Uterus (tissue), 4 donors: ENCODE data around the gene OR8S1. TPM values are rescaled to one million over a fixed set of nuclear protein-coding genes. Genes with fewer than 3 reads are reported as not detected.

Source experiments
- DNase-seq, 2 donors: peaks; one replicate each; pipeline ENCODE4 v3.0.0-alpha.2; 2019 to 2020
- H3K27ac ChIP-seq, 2 donors: fragments of 200-600 bp; sonication (generic); 1 replicate in 1 of 2; 2 replicates in 1 of 2; pipeline ENCODE4 v1.5.1; 2016 to 2018
- H3K27me3 ChIP-seq, 2 donors: fragments of 200-600 bp; sonication (generic); one replicate each; pipeline ENCODE4 v1.5.1; 2018 to 2019; ENCODE audit warnings: control low read depth in 1 of 2
- H3K36me3 ChIP-seq, 2 donors: fragments of 200-600 bp; sonication (generic); one replicate each; pipeline ENCODE4 v1.5.1; 2019; ENCODE audit warnings: control low read depth in 1 of 2
- H3K4me1 ChIP-seq, 2 donors: fragments of 200-600 bp; sonication (generic); one replicate each; pipeline ENCODE4 v1.5.1; 2018 to 2019; ENCODE audit warnings: control low read depth in 1 of 2
- H3K4me3 ChIP-seq, 2 donors: fragments of 200-600 bp; sonication (generic); 1 replicate in 1 of 2; 2 replicates in 1 of 2; pipeline ENCODE4 v1.5.1; 2018 to 2019; ENCODE audit warnings: mild to moderate bottlenecking in 1 of 2
- H3K9me3 ChIP-seq, 2 donors: fragments of 200-600 bp; sonication (generic); one replicate each; pipeline ENCODE4 v1.5.1; 2019; ENCODE audit warnings: control low read depth in 1 of 2
- CTCF ChIP-seq, 4 experiments: fragments of 200-600 bp in 2 of 4; fragments of 450-650 bp in 2 of 4; sonication (generic) in 2 of 4; IDR thresholded peaks; one replicate each; pipeline ENCODE4 v1.5.1; 2016 to 2019; ENCODE audit warnings: antibody characterized with exemption in 4 of 4, mild to moderate bottlenecking in 2 of 4, moderate library complexity in 1 of 4
- POLR2A ChIP-seq, 2 donors: fragments of 450-650 bp; IDR thresholded peaks; one replicate each; pipeline ENCODE4 v1.6.1; 2016; ENCODE audit warnings: antibody characterized with exemption in 2 of 2, mild to moderate bottlenecking in 1 of 2, moderate library complexity in 1 of 2
- intact Hi-C: fragments of 100-400 bp; cut with DNase I; formaldehyde crosslinking; loops from one replicate; pipeline ENCODE4 v1.15.1; 2023; ENCODE audit warnings: low total_unique reads
- total RNA-seq, 4 donors: library from RNA; depleted of rRNA in 3 of 4; stranded (reverse); fragments of >200 nt in 3 of 4; gene quantifications; one replicate each; pipeline versions ENCODE4 v1.1.0 to v1.2.4, GENCODE V29; 2014 to 2023
- donor health status: DM: yes; HTN: yes; CAD: no.

The OR8S1 gene
- total RNA-seq, result not detected

GRCh38 chr12:48525332-48525731 lies at the start of gene OR8S1:
TSS of gene OR8S1 (plus strand) at chr12:48525632. CDS start at chr12:48525632, 0 bp downstream.
- H3K4me1 ChIP-seq, result no peaks in the 10 kb centered on the region
- no peak for DNase-seq
- H3K36me3 ChIP-seq, result no peaks in the 10 kb centered on the region
- H3K27me3 ChIP-seq, result no peaks in the 10 kb centered on the region
- no peak within 1 kb of the TSS for H3K27ac ChIP-seq
- TF ChIP-seq CTCF (IDR thresholded peaks at IDR 0.05) (no peak), POLR2A (IDR thresholded peaks at IDR 0.05) (no peak)
- no peak within 1 kb of the TSS for H3K4me3 ChIP-seq
- intact Hi-C loops, result no loop called here
- H3K9me3 ChIP-seq, result no peaks in the 10 kb centered on the region

GRCh38 chr12:48482198-48482597 lies 43.2 kb upstream of the OR8S1 start, which contains the start of gene C12orf54:
TSS of gene C12orf54 (plus strand) at chr12:48482498. CDS start at chr12:48483297, 799 bp downstream.
- H3K27ac ChIP-seq, result no peak within 1 kb of the TSS
- DNase-seq, result no peak

GRCh38 chr12:48482930-48483329 lies 42.5 kb upstream of the OR8S1 start:
- Histone ChIP-seq H3K27me3 (no peaks in the 10 kb centered on the region), H3K27ac (no peak overlapping the region), H3K4me3 (no peak overlapping the region), H3K4me1 (no peaks in the 10 kb centered on the region), H3K9me3 (no peaks in the 10 kb centered on the region), H3K36me3 (no peaks in the 10 kb centered on the region)
- intact Hi-C loops, result no loop called here
- no peak for DNase-seq
- TF ChIP-seq POLR2A (IDR thresholded peaks at IDR 0.05) (no peak), CTCF (IDR thresholded peaks at IDR 0.05) (no peak)

More at GRCh38 chr12:48482198-48482597, 43.2 kb upstream of the OR8S1 start, which contains the start of gene C12orf54:
- intact Hi-C loops, result no loop called here
- TF ChIP-seq CTCF (IDR thresholded peaks at IDR 0.05) (no peak), POLR2A (IDR thresholded peaks at IDR 0.05) (no peak)
- no peaks in the 10 kb centered on the region for H3K36me3 ChIP-seq
- H3K9me3 ChIP-seq, result no peaks in the 10 kb centered on the region
- H3K4me3 ChIP-seq, result no peak within 1 kb of the TSS
- H3K27me3 ChIP-seq, result no peaks in the 10 kb centered on the region
- H3K4me1 ChIP-seq, result no peaks in the 10 kb centered on the region

GRCh38 chr12:48486261-48486660 lies 39.2 kb upstream of the OR8S1 start:
- Histone ChIP-seq H3K9me3 (no peaks in the 10 kb centered on the region), H3K27ac (no peak overlapping the region), H3K27me3 (no peaks in the 10 kb centered on the region), H3K4me1 (no peaks in the 10 kb centered on the region), H3K4me3 (no peak overlapping the region), H3K36me3 (no peaks in the 10 kb centered on the region)
- intact Hi-C loops, result no loop called here
- DNase-seq, result no peak
- TF ChIP-seq POLR2A (IDR thresholded peaks at IDR 0.05) (no peak), CTCF (IDR thresholded peaks at IDR 0.05) (no peak)

GRCh38 chr12:48486679-48487078 lies 38.8 kb upstream of the OR8S1 start:
- no peak for TF ChIP-seq CTCF (IDR thresholded peaks at IDR 0.05)
- TF ChIP-seq POLR2A (IDR thresholded peaks at IDR 0.05), result no peak
- H3K4me1 ChIP-seq, result no peaks in the 10 kb centered on the region
- no peaks in the 10 kb centered on the region for H3K9me3 ChIP-seq
- DNase-seq, result no peak
- H3K36me3 ChIP-seq, result no peaks in the 10 kb centered on the region
- no peak overlapping the region for H3K27ac ChIP-seq
- no peak overlapping the region for H3K4me3 ChIP-seq
- intact Hi-C loops, result no loop called here
- H3K27me3 ChIP-seq, result no peaks in the 10 kb centered on the region
